PC-9 (cell line): Measurements from ENCODE around the gene PTPRG.
"Not testable (repeated sequence)": the region's sequence is repeated elsewhere in the genome, so short reads cannot be mapped to it uniquely, and the experiment has no call there.

ENCODE experiments used
- EZH2 ChIP-seq: fragments of 200-600 bp; sonication (generic); IDR thresholded peaks from 2 replicates; pipeline ENCODE4 v1.8.0; 2017; ENCODE audit warnings: antibody characterized with exemption, low read depth
- TF ChIP-seq, protein P1 (sequence below): fragments of 200-600 bp; sonication (generic); conservative IDR thresholded peaks from 2 replicates; pipeline ENCODE4 v1.6.1; 2017; ENCODE audit warnings: mixed run types, antibody characterized with exemption, mild to moderate bottlenecking, moderate library complexity

DNA sequence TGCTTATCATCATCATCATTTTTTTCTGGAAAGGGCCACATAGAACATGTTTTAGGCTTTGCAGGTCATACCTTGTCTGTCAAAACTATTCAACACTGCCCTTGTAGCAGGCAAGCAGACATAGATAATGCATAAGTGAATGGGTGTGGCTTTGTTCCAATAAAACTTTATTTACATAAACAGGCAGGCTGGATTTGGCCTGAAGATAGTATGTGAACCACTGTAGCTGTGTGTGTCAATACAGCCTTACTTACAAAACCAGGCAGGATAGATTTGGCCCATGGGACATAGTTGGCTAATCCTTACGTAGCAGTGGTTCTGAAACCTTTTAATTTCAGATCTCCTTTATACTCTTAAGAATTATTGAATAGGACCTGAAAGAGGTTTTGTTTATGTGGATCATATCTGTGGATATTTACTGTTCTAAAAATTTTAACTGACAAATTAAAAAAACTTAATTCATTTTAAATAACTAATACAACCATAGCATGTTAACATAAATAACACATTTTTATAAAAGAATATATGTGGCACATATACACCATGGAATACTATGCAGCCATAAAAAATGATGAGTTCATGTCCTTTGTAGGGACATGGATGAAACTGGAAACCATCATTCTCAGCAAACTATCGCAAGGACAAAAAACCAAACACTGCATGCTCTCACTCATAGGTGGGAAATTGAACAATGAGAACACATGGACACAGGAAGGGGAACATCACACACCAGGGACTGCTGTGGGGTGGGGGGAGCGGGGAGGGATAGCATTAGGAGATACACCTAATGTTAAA is 137.1 kb downstream of the PTPRG start:
- TF ChIP-seq, protein P1, sequence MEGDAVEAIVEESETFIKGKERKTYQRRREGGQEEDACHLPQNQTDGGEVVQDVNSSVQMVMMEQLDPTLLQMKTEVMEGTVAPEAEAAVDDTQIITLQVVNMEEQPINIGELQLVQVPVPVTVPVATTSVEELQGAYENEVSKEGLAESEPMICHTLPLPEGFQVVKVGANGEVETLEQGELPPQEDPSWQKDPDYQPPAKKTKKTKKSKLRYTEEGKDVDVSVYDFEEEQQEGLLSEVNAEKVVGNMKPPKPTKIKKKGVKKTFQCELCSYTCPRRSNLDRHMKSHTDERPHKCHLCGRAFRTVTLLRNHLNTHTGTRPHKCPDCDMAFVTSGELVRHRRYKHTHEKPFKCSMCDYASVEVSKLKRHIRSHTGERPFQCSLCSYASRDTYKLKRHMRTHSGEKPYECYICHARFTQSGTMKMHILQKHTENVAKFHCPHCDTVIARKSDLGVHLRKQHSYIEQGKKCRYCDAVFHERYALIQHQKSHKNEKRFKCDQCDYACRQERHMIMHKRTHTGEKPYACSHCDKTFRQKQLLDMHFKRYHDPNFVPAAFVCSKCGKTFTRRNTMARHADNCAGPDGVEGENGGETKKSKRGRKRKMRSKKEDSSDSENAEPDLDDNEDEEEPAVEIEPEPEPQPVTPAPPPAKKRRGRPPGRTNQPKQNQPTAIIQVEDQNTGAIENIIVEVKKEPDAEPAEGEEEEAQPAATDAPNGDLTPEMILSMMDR, result not testable (repeated sequence)
- not testable (repeated sequence) for TF ChIP-seq EZH2
